ENCODE measurements around the gene CFAP298. TPM values are rescaled to one million over a fixed set of nuclear protein-coding genes. Genes with fewer than 3 reads are reported as not detected.

Gene CFAP298
- total and polyA plus RNA-seq, 2 of the 13 experiments (the other 11 are each of a cell fraction or from before 2014, with no cell fraction given) = 21.2 to 62.2 TPM

DNA sequence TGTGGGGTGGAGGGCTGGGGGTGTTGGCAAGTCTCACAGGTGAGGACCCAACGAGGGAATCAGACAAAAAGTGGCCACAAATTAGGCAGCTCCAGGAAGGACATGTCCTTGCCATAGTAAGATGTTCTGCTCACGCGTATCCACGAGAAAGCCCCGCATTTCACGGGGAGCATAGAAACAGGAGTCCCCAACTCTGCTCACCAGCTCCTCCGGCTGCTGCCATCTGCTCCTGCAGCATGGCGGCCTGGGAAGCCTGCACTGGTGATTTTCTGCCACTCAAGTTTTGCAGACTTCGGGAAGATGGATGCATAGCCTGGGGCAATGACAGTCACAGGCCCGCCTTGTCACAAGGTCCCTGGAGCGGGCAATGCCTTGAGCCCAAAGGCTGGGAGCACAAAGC, 36.2 kb downstream of the CFAP298 start:
- TF ChIP-seq NFIC (IDR thresholded peaks at IDR 0.05; ENCODE audit: low read length) = no peak
- TF ChIP-seq TEAD2 (CRISPR knock-in tag; IDR thresholded peaks at IDR 0.05) = no peak
- no peak for TF ChIP-seq ZMYM2 (CRISPR knock-in tag; IDR thresholded peaks at IDR 0.05)
- TF ChIP-seq ZFAT (CRISPR knock-in tag; conservative IDR thresholded peaks at IDR 0.05) = no peak
- TF ChIP-seq ZNF343 (CRISPR knock-in tag; IDR thresholded peaks at IDR 0.05) = no peak
- TF ChIP-seq, protein P1, sequence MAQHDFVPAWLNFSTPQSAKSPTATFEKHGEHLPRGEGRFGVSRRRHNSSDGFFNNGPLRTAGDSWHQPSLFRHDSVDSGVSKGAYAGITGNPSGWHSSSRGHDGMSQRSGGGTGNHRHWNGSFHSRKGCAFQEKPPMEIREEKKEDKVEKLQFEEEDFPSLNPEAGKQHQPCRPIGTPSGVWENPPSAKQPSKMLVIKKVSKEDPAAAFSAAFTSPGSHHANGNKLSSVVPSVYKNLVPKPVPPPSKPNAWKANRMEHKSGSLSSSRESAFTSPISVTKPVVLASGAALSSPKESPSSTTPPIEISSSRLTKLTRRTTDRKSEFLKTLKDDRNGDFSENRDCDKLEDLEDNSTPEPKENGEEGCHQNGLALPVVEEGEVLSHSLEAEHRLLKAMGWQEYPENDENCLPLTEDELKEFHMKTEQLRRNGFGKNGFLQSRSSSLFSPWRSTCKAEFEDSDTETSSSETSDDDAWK (CRISPR knock-in tag; IDR thresholded peaks at IDR 0.05) = no peak
- no peak for TF ChIP-seq CBX5 (CRISPR knock-in tag; IDR thresholded peaks at IDR 0.05; ENCODE audit: borderline replicate concordance)
- Histone ChIP-seq H3K4me2 (ENCODE audit: low read depth, low read length) (no peak overlapping the region), H3K9me3 (ENCODE audit: low read length) (no peaks in the 10 kb centered on the region), H3K27ac (ENCODE audit: extremely low read length, insufficient read depth, low read length) (no peak overlapping the region), H2AFZ (ENCODE audit: low read length) (no peak overlapping the region), H3K79me2 (ENCODE audit: insufficient read depth, low read length) (no peaks in the 10 kb centered on the region), H3K9ac (ENCODE audit: insufficient read depth, low read depth, low read length) (no peak overlapping the region), H4K20me1 (ENCODE audit: insufficient read depth, low read length) (no peaks in the 10 kb centered on the region), H3K4me1 (ENCODE audit: insufficient read depth, low read length) (peaks cover 15% of the 10 kb centered on the region), H3K36me3 (replicated peaks in 1 of 2; ENCODE audit: control insufficient read depth in 1 of 2, insufficient read depth in 2 of 2, low read length in 2 of 2) (no peaks in the 10 kb centered on the region), H3K27me3 (ENCODE audit: control insufficient read depth in 1 of 2, insufficient read depth in 2 of 2, low read length in 2 of 2) (no peaks in the 10 kb centered on the region), H3K4me3 (replicated peaks in 1 of 3; ENCODE audit: insufficient read depth in 1 of 3, low read depth in 2 of 3, low read length in 3 of 3) (no peak overlapping the region)
- in situ Hi-C loops (cut with HindIII; ENCODE audit: extremely low pct_ligation_motif_present, low pct_unique_long_range_greater_than_20kb) = no loop called here
- DNase-seq (ENCODE audit: low spot score) (no peak), ATAC-seq (no peak), FAIRE-seq (no peak)
- CTCF ChIA-PET (ENCODE audit: low intra/inter-chr PET ratio, low total read pairs) = no interaction called here
- no TSS peak for BruUV-seq (replicated peaks)
- 85% methylated on average over 4 of the region's 11 CpGs for WGBS (ENCODE audit: low lambda C conversion rate)
- POLR2A ChIA-PET = no interaction called here
- intact Hi-C loops (cut with micrococcal nuclease; ENCODE audit: unreplicated experiment) = no loop called here

Measured in HepG2 (cell line).